Measurements from ENCODE around the gene H2AZ2.
"Not testable (repeated sequence)": the region's sequence is repeated elsewhere in the genome, so short reads cannot be mapped to it uniquely, and the experiment has no call there.

The H2AZ2 gene

DNA sequence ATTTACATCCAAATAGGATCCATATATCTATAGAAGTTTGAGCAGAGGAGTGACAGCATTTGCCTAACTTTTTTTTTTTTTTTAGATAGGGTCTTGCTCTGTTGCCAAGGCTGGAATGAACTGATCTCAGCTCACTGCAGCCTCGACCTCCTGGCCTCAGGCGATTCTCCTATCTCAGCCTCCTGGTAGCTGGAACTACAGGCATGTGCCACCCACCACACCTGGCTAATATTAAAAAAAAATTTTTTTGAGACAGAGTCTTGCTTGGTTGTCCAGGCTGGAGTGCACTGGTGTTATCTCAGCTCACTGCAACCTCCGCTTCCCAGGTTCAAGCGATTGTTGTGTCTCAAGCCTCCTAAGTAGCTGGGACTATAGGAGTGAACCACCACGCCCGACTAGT lies 36.3 kb downstream of the H2AZ2 start:
- no peak overlapping the region for H3K4me3 ChIP-seq (ENCODE audit: low read depth, low read length)
- TF ChIP-seq, protein P1, sequence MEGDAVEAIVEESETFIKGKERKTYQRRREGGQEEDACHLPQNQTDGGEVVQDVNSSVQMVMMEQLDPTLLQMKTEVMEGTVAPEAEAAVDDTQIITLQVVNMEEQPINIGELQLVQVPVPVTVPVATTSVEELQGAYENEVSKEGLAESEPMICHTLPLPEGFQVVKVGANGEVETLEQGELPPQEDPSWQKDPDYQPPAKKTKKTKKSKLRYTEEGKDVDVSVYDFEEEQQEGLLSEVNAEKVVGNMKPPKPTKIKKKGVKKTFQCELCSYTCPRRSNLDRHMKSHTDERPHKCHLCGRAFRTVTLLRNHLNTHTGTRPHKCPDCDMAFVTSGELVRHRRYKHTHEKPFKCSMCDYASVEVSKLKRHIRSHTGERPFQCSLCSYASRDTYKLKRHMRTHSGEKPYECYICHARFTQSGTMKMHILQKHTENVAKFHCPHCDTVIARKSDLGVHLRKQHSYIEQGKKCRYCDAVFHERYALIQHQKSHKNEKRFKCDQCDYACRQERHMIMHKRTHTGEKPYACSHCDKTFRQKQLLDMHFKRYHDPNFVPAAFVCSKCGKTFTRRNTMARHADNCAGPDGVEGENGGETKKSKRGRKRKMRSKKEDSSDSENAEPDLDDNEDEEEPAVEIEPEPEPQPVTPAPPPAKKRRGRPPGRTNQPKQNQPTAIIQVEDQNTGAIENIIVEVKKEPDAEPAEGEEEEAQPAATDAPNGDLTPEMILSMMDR (IDR thresholded peaks at IDR 0.05; ENCODE audit: low read depth, low read length), result no peak
- TF ChIP-seq MAX (IDR thresholded peaks at IDR 0.05; ENCODE audit: low read depth, low read length) (no peak), POLR2A (IDR thresholded peaks at IDR 0.05; ENCODE audit: extremely low read depth, insufficient read length) (no peak), MYC (IDR thresholded peaks at IDR 0.05; ENCODE audit: low read depth, low read length) (no peak)
- DNase-seq (ENCODE audit: low read depth), result no peak

DNA sequence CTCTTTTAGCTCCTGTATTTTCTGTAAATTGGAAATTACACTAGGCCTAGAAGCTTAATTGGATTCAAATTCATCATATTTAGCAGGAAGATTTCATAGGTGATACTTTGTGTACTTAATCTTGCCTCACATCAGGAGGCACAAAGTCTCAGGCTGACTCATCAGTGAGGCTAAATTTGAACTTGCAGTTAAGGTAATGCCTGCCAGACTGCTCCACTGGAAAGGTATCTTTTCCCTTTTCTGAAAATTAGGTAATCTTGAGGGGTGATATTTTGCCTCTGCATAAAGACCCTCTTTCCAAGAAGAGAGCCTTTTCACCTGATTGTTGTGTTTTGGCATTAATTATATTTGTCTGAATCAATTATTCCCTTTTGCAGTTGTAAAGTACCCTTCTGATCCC lies 36.8 kb downstream of the H2AZ2 start:
- TF ChIP-seq, protein P1 (IDR thresholded peaks at IDR 0.05; ENCODE audit: low read depth, low read length), result no peak
- TF ChIP-seq MYC (IDR thresholded peaks at IDR 0.05; ENCODE audit: low read depth, low read length) (no peak), MAX (IDR thresholded peaks at IDR 0.05; ENCODE audit: low read depth, low read length) (no peak), POLR2A (IDR thresholded peaks at IDR 0.05; ENCODE audit: extremely low read depth, insufficient read length) (no peak)
- DNase-seq (ENCODE audit: low read depth), result no peak
- no peak overlapping the region for H3K4me3 ChIP-seq (ENCODE audit: low read depth, low read length)

GRCh38 chr7:44808914-44809393 lies 38.9 kb downstream of the H2AZ2 start:
- no peak for DNase-seq (ENCODE audit: low read depth)

DNA sequence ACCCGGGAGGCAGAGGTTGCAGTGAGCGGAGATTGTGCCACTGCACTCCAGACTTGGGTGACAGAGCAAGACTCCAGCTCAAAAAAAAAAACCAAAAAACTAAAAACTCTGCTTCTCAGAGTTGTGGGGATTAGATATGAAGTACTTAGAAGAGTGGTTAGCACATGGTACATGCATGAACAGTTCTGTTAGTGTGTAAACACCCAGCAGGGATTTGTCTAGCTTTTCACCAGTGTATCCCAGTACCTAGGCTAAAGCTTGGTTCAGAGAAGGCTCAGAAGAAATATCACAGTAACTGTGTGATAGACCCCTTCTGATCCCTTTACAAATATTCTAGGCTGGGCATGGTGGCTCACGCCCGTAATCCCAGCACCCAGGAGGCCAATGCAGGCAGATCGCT lies 41.9 kb downstream of the H2AZ2 start:
- H3K4me3 ChIP-seq (ENCODE audit: low read depth, low read length), result no peak overlapping the region
- DNase-seq (ENCODE audit: low read depth), result peak; percentile 44
- no peak for TF ChIP-seq POLR2A (IDR thresholded peaks at IDR 0.05; ENCODE audit: extremely low read depth, insufficient read length)
- TF ChIP-seq MAX (IDR thresholded peaks at IDR 0.05; ENCODE audit: low read depth, low read length), result 0 out of 2 replicates have a peak, but pooled peaks have one; percentile 8

More at GRCh38 chr7:44808914-44809393, 38.9 kb downstream of the H2AZ2 start:
- no peak overlapping the region for H3K4me3 ChIP-seq (ENCODE audit: low read depth, low read length)
- no peak for TF ChIP-seq MYC (IDR thresholded peaks at IDR 0.05; ENCODE audit: low read depth, low read length)
- no peak for TF ChIP-seq MAX (IDR thresholded peaks at IDR 0.05; ENCODE audit: low read depth, low read length)
- TF ChIP-seq POLR2A (IDR thresholded peaks at IDR 0.05; ENCODE audit: extremely low read depth, insufficient read length), result no peak
- TF ChIP-seq, protein P1 (IDR thresholded peaks at IDR 0.05; ENCODE audit: low read depth, low read length), result no peak

DNA sequence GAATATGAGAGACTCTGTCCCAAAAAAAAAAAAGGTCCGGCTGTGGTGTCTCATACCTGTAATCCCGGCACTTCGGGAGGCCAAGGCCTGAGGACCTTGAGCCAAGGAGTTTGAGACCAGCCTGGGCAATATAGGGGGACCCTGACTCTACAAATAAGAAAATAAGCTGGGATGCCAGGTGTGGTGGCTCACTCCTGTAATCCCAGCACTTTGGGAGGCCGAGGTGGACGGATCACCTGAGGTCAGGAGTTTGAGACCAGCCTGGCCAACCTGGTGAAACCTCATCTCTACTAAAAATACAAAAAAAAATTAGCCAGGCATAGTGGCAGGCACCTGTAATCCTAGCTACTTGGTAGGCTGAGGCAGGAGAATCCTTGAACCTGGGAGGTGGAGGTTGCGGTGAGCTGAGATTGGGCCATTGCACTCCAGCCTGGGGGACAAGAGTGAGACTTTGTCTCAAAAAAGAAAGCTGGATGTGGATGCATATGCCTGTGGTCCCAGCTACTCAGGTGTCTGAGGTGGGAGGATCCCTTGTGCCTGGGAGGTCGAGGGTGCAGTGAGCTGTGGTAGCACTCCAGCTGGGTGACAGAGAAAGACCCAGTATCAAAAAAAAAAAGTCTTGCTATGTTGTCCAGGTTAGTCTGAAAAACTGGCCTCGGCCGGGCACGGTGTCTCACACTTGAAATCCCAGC lies 43.9 kb downstream of the H2AZ2 start:
- not testable (repeated sequence) for H3K4me3 ChIP-seq (ENCODE audit: low read depth, low read length)
- TF ChIP-seq POLR2A (IDR thresholded peaks at IDR 0.05; ENCODE audit: extremely low read depth, insufficient read length), result peak; percentile 6
- peak; percentile 54 for DNase-seq (ENCODE audit: low read depth)

DNA sequence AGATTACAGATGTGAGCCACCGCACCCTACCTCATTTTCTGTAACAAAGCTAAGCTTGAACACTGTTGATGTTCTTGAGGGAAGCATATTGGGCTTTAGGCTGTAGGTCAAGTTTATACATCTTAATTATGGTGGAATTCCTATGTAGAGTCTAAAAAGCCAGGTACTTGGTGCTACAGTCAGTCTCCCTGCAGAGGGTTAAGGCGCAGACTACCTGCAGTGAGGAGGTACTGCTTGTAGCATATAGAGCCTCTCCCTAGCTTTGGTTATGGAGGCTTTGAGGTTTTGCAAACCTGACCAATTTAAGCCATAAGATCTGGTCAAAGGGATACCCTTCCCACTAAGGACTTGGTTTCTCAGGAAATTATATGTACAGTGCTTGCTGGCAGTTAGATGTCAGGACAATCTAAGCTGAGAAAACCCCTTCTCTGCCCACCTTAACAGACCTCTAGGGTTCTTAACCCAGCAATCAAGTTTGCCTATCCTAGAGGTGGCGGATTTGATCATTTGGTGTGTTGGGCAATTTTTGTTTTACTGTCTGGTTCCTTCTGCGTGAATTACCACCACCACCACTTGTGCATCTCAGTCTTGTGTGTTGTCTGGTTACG lies 45.4 kb downstream of the H2AZ2 start:
- no peak overlapping the region for H3K4me3 ChIP-seq (ENCODE audit: low read depth, low read length)
- no peak for TF ChIP-seq MAX (IDR thresholded peaks at IDR 0.05; ENCODE audit: low read depth, low read length)
- TF ChIP-seq POLR2A (IDR thresholded peaks at IDR 0.05; ENCODE audit: extremely low read depth, insufficient read length), result no peak
- TF ChIP-seq, protein P1 (IDR thresholded peaks at IDR 0.05; ENCODE audit: low read depth, low read length), result no peak
- no peak for TF ChIP-seq MYC (IDR thresholded peaks at IDR 0.05; ENCODE audit: low read depth, low read length)
- DNase-seq (ENCODE audit: low read depth), result peak; percentile 60
